IMR-90 (cell line): ENCODE results near the gene UBP1. TPM values are rescaled to one million over a fixed set of nuclear protein-coding genes. Genes with fewer than 3 reads are reported as not detected.

Experiments
- ATAC-seq: fragments of 200-7000 bp; cut with Tn5 transposase; 2 replicates; pipeline ENCODE4 v1.9.1; 2020; ENCODE audit warnings: low read depth, mild to moderate bottlenecking, moderate library complexity
- BruUV-seq: library from RNA; stranded (reverse); fragments of 400-500 nt; replicated peaks from 2 replicates; lab custom pipeline; 2021; lab: Mats Ljungman, UMichigan
- CTCF ChIA-PET: fragments of 300-600 bp; formaldehyde crosslinking; extraction: SDS; loops from one replicate; lab custom pipeline; 2021; ENCODE audit warnings: antibody characterized with exemption; lab: Yijun Ruan, JAX
- POLR2A ChIA-PET: fragments of 300-600 bp; sonication (Branson Sonifier 250); formaldehyde crosslinking; loops from one replicate; lab custom pipeline; 2022; ENCODE audit warnings: antibody characterized with exemption; ENCODE audit not compliant: unreplicated experiment; lab: Charles Lee
- DNase-seq: peaks from one replicate; pipeline ENCODE4 v3.0.0; 2013
- H2AFZ ChIP-seq: replicated peaks from 2 replicates; pipeline ENCODE3; 2013; ENCODE audit warnings: low read length, mild to moderate bottlenecking; ENCODE audit not compliant: poor library complexity
- H2AK5ac ChIP-seq: 2 replicates; pipeline ENCODE4 v1.6.1; 2013; ENCODE audit warnings: low read depth, low read length, inconsistent platforms
- H2AK9ac ChIP-seq: replicated peaks from 2 replicates; pipeline ENCODE3; 2013; ENCODE audit warnings: mild to moderate bottlenecking, low read depth, low read length, moderate library complexity; ENCODE audit not compliant: poor library complexity
- H2BK120ac ChIP-seq: 2 replicates; pipeline ENCODE4 v1.6.1; 2013; ENCODE audit warnings: low read depth, low read length, inconsistent platforms
- H2BK15ac ChIP-seq: 3 replicates; pipeline ENCODE4 v1.6.1; 2013; ENCODE audit warnings: low read depth, low read length, inconsistent platforms
- H2BK20ac ChIP-seq: 2 replicates; pipeline ENCODE4 v1.6.1; 2013; ENCODE audit warnings: low read depth, mild to moderate bottlenecking, inconsistent platforms, low read length, moderate library complexity
- H2BK5ac ChIP-seq: 2 replicates; pipeline ENCODE4 v1.6.1; 2013; ENCODE audit warnings: mild to moderate bottlenecking, low read depth, low read length, inconsistent platforms; ENCODE audit not compliant: poor library complexity, severe bottlenecking
- H3K14ac ChIP-seq: replicated peaks from 2 replicates; pipeline ENCODE4 v1.6.1; 2013; ENCODE audit warnings: low read depth, low read length, inconsistent platforms
- H3K18ac ChIP-seq: 2 replicates; pipeline ENCODE4 v1.6.1; 2013; ENCODE audit warnings: low read depth, low read length, control low read depth
- H3K23ac ChIP-seq: 2 replicates; pipeline ENCODE4 v1.6.1; 2013; ENCODE audit warnings: low read depth, low read length, inconsistent platforms
- H3K27ac ChIP-seq: 2 replicates; pipeline ENCODE4 v1.5.1; 2013; ENCODE audit warnings: mild to moderate bottlenecking, control low read depth, low read length; ENCODE audit not compliant: insufficient read depth
- H3K27me3 ChIP-seq: 2 replicates; pipeline ENCODE4 v1.6.1; 2013; ENCODE audit warnings: low read length; ENCODE audit not compliant: control insufficient read depth, insufficient read depth
- H3K36me3 ChIP-seq: 2 replicates; pipeline ENCODE4 v1.6.1; 2013; ENCODE audit warnings: low read length, mixed read lengths; ENCODE audit not compliant: control insufficient read depth, insufficient read depth
- H3K4ac ChIP-seq: 2 replicates; pipeline ENCODE4 v1.6.1; 2013; ENCODE audit warnings: low read depth, low read length, inconsistent platforms
- H3K4me1 ChIP-seq: 2 replicates; pipeline ENCODE4 v1.6.1; 2013; ENCODE audit warnings: low read length, mixed read lengths; ENCODE audit not compliant: control insufficient read depth, insufficient read depth
- H3K4me2 ChIP-seq: 2 replicates; pipeline ENCODE4 v1.6.1; 2013; ENCODE audit warnings: low read depth, mild to moderate bottlenecking, control low read depth, low read length, moderate library complexity
- H3K4me3 ChIP-seq: 2 replicates; pipeline ENCODE4 v1.5.1; 2013; ENCODE audit warnings: low read depth, mild to moderate bottlenecking, control low read depth, low read length, moderate library complexity; ENCODE audit not compliant: insufficient read depth
- H3K56ac ChIP-seq: 2 replicates; pipeline ENCODE4 v1.6.1; 2013; ENCODE audit warnings: low read length, inconsistent platforms; ENCODE audit not compliant: insufficient read depth; ENCODE audit errors: extremely low read depth
- H3K79me1 ChIP-seq, 2 experiments: 2 replicates each; pipeline ENCODE4 v1.6.1; 2013; ENCODE audit warnings: low read length in 2 of 2, inconsistent platforms in 1 of 2, low read depth in 1 of 2
- H3K9ac ChIP-seq: 2 replicates; pipeline ENCODE4 v1.6.1; 2013; ENCODE audit warnings: low read depth, low read length, control low read depth
- H3K9me1 ChIP-seq: 2 replicates; pipeline ENCODE4 v1.6.1; 2013; ENCODE audit warnings: low read length, inconsistent platforms; ENCODE audit not compliant: insufficient read depth
- H3K9me3 ChIP-seq: 2 replicates; pipeline ENCODE4 v1.6.1; 2013; ENCODE audit warnings: low read length; ENCODE audit not compliant: control insufficient read depth, insufficient read depth
- H4K20me1 ChIP-seq: 2 replicates; pipeline ENCODE4 v1.6.1; 2013; ENCODE audit warnings: low read length, inconsistent platforms; ENCODE audit not compliant: insufficient read depth
- H4K5ac ChIP-seq: 2 replicates; pipeline ENCODE4 v1.6.1; 2013; ENCODE audit warnings: mild to moderate bottlenecking, low read depth, low read length, control low read depth
- H4K8ac ChIP-seq, 2 experiments: 2 replicates each; pipeline ENCODE4 v1.6.1; 2013; ENCODE audit warnings: low read depth in 2 of 2, low read length in 2 of 2, control low read depth in 1 of 2, inconsistent platforms in 1 of 2
- H4K91ac ChIP-seq: 2 replicates; pipeline ENCODE4 v1.6.1; 2013; ENCODE audit warnings: low read depth, low read length, inconsistent platforms; ENCODE audit not compliant: insufficient read depth
- ELK1 ChIP-seq: fragments of 150-350 bp; IDR thresholded peaks from 2 replicates; pipeline ENCODE4 v1.6.1; 2016; ENCODE audit warnings: low read depth, mild to moderate bottlenecking, low read length, moderate library complexity, borderline replicate concordance
- FOS ChIP-seq: fragments of 150-350 bp; IDR thresholded peaks from 2 replicates; pipeline ENCODE4 v1.6.1; 2016; ENCODE audit warnings: low read depth, low read length
- WGBS, 2 experiments: methylation state at CpG; one replicate each; pipeline versions ENCODE4 v1.1.5 to v1.1.7; 2013; ENCODE audit warnings: missing lambda C conversion rate in 2 of 2; ENCODE audit not compliant: insufficient read length in 1 of 2; ENCODE audit errors: extremely low coverage in 2 of 2; 5-methylcytosine and 5-hydroxymethylcytosine counted together
- dilution Hi-C: fragments of 300-500 bp; cut with HindIII; formaldehyde crosslinking; loops from one replicate; pipeline ENCODE4 v1.14.3; 2018; ENCODE audit warnings: low sequenced_read_pairs; ENCODE audit not compliant: unreplicated experiment
- in situ Hi-C: fragments of 300-500 bp; cut with MboI; formaldehyde crosslinking; loops from 3 replicates; pipeline ENCODE4 v1.14.3; 2019; ENCODE audit warnings: low sequenced_read_pairs, inconsistent platforms, mixed read lengths
- intact Hi-C: fragments of 100-400 bp; cut with micrococcal nuclease; formaldehyde crosslinking; loops from 2 replicates; pipeline ENCODE4 v1.10.0; 2022
- polyA plus RNA-seq, 3 experiments: library from polyadenylated mRNA; depleted of rRNA; stranded (reverse); fragments of >200 nt; gene quantifications; 2 replicates each; pipeline ENCODE4 v1.2.3, GENCODE V29; 2012; ENCODE audit warnings: low replicate concordance in 1 of 3
- total RNA-seq: library from RNA; depleted of rRNA; stranded (reverse); fragments of >200 nt; gene quantifications from 2 replicates; pipeline ENCODE4 v1.2.3, GENCODE V29; 2012

The UBP1 gene
- total and polyA plus RNA-seq, 2 of the 4 experiments (the other 2 are of a cell fraction): 56.3 to 73.8 TPM

- Histone ChIP-seq H4K91ac (no peak overlapping the region), H3K9me3 (no peaks in the 10 kb centered on the region), H3K79me1 (peaks cover 3 to 16% of the 10 kb centered on the region in 2 experiments; a peak in 2 of 4 replicates), H3K18ac (no peak overlapping the region), H2BK20ac (no peak overlapping the region), H2AK9ac (no peak overlapping the region), H2BK15ac (no peak overlapping the region), H3K36me3 (no peaks in the 10 kb centered on the region), H2BK120ac (no peak overlapping the region), H3K4ac (no peak overlapping the region), H3K14ac (no peak overlapping the region), H4K5ac (no peak overlapping the region), H2AK5ac (no peak overlapping the region), H3K4me3 (no peak overlapping the region), H2BK5ac (no peak overlapping the region), H3K23ac (no peak overlapping the region), H3K27me3 (no peaks in the 10 kb centered on the region), H2AFZ (no peak overlapping the region), H3K9ac (no peak overlapping the region), H3K9me1 (peaks cover 2% of the 10 kb centered on the region), H3K4me1 (peaks cover 8% of the 10 kb centered on the region), H4K20me1 (no peaks in the 10 kb centered on the region), H3K56ac (no peak overlapping the region), H3K27ac (no peak overlapping the region), H3K4me2 (no peak overlapping the region), H4K8ac (no peak overlapping the region; a peak in 1 of 4 replicates)
- BruUV-seq: no TSS peak
- in situ Hi-C loops: loop anchor here (25.0 kb wide), 1 partner anchor 402 kb away; the partner anchor contains the start of gene CCR4
- ChIA-PET CTCF (interaction anchor here (0.6 to 1.2 kb wide), 3 partner anchors 13 to 242 kb away, joined by 3 to 5 read pairs (median 3); no protein-coding TSS in a partner anchor), POLR2A (interaction anchor here (0.5 kb wide), 1 partner anchor 426 kb away, joined by 6 read pairs; no protein-coding TSS in a partner anchor)
- ATAC-seq (peak; percentile 83), DNase-seq (peak; percentile 80)
- dilution Hi-C loops: no loop called here
- 80% methylated on average over 3 of the region's 10 CpGs; no CpG with 5 or more reads in 1 of the 2 experiments for WGBS, 2 experiments
- intact Hi-C loops: loop anchor here (5.0 kb wide), 1 partner anchor 87 kb away; the partner anchor contains the start of gene FBXL2
- TF ChIP-seq ELK1 (no peak), FOS (0 out of 2 replicates have a peak, but pooled peaks have one; percentile 9)
These were observed 75.6 kb downstream of the UBP1 start for GRCh38 chr3:33364531-33365128.
